ENCODE results near the gene CEP97.
"Not testable (repeated sequence)": the region's sequence is repeated elsewhere in the genome, so short reads cannot be mapped to it uniquely, and the experiment has no call there.

The CEP97 gene

DNA sequence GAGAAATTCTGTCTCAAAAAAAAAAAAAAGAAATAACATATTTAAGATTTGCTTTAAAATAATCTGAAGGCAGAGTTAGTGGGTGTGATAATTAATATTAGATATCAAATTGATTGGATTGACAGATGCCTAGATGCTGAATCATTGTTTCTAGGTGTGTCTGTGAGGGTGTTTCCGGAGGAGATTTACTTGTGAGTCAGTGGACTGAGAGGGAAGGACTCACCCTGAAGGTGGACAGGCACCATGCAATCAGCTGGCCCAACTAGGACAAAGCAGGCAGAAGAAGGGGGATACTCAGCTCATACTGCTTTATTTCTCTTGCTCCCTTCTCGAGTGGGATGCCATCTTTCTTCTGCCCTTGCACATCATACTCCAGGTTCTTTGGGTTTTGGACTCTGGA is 21.2 kb upstream of the CEP97 start:
- DNase-seq (ENCODE audit: low spot score) = peak; percentile 35

DNA sequence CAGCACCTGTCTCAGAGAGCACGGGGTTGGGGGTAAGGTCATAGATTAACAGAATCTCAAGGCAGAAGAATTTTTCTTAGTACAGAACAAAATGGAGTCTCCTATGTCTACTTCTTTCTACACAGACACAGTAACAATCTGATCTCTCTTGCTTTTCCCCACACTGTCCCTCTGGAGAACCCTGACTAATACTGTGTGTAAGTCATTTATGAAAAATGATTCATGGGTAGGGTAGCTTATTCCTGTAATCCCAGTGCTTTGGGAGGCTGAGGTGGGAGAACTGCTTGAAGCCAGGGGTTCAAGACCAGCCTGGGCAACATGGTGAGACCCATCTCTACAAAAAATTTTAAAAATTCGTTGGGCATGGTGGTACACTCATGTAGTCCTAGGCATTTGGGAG is 19.8 kb upstream of the CEP97 start:
- DNase-seq (ENCODE audit: low spot score) = not testable (repeated sequence)

DNA sequence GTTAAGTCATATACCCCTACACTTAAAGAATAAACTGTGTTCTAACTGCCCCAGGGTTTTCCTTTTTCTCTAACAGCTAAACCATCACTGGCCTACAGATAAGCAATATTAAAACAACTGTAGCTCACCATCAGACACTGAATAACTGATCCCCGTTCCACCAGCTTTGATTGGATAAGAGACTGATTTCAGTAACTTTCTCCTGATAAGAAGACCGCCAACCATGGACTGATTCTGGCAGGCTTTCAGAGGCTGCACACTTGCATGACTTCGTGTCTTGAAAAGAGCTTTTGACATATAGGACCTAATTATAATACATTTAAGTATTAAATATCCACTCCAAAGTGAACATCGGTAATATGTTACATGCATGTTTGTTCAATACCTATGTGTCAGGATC is 15.3 kb upstream of the CEP97 start:
- no peak for DNase-seq (ENCODE audit: low spot score)

DNA sequence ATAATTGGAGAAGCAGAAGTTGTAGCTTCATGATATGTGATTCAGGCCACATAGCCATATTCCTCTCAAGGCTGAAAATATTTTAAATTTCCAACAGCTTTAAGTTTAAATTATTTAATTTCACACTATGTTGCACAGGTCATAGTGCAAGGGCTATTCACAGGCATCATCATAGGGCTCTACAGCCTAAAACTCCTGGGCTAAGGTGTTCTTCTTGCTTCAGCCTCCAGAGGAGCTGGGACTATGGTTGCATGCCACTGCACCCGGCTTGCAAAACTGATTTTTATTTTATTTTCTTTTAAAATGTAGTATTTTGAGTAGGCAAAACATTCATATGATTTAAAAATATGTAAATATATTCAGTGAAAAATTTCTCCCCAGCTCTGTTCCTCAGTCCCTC is 6.0 kb upstream of the CEP97 start:
- DNase-seq (ENCODE audit: low spot score) = no peak

DNA sequence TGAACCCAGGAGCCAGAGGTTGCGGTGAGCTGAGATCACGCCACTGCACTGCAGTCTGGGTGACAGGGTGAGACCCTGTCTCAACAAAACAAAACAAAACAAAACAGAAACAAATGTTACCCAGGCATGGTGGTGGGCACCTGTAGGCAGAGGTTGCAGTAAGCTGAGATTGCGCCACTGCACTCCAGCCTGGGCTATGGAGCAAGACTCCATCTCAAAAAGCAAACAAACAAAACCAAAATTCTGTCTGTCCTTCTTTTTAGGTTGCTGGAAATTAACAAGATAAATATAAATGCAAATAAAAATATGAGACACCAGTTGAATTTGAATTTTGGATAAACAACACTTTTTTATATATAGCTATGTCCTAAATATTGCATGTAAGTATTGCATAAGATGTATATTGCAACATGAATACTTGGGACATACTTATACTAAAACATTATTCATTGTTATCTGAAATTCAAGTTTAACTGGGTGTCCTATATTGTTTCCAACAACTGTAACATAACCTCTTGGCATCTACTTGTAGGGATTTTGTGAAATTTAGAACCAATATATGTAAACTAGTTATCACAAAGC is 4.7 kb upstream of the CEP97 start:
- DNase-seq (ENCODE audit: low spot score) = no peak

DNA sequence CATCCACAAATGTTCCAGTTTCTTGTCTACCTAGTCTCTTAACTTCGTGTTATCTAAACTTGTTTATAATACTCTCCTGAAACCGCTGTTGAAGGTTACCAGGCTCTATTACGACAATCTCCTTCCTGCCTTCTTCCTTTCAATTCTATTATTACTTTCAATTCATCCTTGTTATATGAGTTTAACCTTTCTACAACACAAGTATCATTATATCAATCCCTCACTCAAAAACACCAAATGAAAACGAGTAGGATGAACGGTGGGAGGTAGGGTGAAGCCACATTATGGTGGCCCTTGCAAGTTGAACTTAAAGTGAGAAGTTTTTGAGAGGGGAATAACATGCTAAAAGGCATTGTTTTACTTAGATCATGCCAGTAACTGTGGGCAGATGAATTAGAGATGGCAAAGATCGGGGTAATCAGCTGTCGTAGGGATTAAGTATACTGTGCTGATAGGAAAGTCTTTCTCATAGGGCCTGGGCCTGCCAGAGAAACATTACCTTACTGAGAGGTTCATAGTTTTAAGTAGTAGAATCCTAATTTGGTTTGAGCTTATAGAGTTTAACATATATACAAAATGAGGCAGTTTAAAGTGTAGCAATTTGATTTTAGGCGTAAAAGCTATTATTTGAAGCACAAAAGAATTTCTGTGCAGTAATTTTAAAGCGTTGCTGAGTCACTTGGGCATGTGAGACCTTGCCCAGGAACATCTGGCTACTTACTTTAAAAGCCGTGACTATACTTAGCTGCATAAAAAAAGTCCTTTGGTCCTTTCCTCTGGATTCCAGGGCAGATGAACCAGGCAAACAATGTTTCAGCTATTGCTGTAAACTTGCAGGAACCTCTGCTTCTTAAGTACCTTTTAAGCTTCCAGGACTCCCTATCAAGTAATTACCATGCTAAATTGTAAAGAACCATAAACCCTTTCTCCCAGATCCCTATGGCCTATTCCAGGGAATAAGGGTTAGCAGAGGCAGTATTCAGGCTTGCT is 3.3 kb upstream of the CEP97 start:
- no peak for DNase-seq (ENCODE audit: low spot score)

DNA sequence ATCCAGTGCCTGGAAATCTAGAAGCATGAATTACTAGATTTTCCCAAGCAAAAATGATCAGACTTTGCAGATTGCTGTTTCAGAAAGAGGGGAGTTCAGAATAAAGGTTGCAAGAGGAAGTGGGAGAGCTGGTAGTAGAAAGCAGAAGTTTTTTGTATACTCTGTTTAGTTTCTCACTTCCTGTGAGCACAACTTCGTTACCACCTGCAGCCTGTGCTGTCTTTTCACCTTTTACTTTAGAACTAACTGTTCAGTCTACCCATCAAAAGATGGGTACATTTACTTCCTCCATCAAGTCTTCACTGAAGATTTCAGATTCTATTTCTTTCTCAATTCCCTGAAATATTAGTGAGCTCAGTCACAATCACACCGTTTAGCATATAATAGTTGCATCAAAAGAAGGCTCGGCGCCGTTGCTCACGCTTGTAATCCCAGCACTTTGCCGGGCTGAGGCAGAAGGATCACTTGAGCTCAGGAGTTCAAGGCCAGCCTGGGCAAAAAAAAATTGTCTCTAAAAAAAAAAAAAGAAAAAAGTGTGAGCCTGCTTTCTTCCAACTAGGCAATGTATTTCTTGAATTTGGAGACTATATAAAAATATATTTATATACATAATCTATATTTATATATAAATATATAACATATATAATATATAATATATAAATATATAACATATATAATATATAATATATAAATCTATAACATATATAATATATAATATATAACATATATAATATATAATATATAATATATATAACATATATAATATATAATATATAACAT is 1.8 kb upstream of the CEP97 start:
- no peak for DNase-seq (ENCODE audit: low spot score)

DNA sequence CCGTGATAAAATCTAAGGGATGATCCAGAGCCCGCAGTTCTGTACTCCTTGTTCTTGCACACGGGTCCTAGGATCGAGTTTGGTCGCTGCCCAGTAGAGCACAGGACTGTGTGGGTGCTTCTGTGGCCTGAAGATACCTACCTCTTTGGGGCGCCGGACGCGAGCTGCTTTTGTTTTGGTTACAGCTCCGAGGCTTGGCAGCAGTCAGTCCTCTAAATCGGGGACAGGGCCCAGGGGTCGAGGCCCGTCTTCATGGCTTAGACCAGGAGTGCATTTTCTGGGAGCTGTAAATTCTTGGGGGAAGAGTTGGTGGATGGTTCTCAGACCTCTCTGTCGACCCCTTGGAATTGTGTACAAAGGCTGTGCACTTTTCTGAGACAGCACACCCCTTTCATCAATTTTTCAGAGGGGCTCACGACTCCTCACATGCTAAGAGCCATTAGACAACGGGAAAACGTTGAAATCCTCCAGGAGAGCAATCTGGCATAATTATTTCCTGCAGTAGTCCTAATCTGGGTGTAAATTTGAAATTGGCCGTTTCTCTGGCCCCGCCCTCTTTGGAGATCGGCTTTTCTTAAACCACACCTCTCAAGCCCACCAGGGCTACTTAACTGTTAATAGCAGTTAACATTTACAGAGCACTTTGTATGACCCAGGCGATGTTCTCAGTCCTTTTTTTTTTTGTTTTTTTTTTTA is 928 bp downstream of the CEP97 start:
- no peak for DNase-seq (ENCODE audit: low spot score)

DNA sequence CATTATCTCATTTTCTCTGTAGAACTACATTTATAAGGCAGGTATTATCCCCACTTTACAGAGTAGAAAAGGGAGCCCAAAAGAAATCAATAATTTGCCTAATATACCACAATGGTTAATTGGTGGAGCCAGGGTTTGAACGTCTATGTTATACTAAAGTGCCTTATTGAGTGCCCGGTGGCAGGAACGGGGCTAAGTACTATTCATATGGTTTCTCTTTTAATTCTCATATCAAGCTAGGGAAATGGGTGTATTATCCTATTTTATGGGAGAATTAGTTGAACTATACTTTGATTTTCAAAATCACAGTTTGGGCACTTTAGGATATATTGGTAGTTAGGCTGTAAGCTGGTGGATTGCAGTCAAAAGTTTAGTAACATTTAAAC is 1.5 kb downstream of the CEP97 start:
- no peak for DNase-seq (ENCODE audit: low spot score)

DNA sequence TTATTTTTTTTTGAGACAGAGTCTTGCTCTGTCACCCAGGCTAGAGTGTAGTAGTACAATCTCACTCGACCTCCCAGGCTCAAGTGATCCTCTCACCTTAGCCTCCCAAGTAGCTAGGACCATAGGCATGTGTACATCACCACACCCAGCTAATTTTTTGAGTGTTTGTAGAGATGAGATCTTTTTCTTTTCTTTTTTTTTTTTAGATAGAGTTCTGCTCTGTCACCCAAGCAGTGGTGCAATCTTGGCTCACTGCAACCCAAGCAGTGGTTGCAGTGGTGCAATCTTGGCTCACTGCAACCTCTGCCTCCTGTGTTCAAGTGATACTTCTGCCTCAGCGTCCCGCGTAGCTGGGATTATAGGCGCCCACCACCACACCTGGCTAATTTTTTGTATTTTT is 5.2 kb downstream of the CEP97 start:
- no peak for DNase-seq (ENCODE audit: low spot score)

DNA sequence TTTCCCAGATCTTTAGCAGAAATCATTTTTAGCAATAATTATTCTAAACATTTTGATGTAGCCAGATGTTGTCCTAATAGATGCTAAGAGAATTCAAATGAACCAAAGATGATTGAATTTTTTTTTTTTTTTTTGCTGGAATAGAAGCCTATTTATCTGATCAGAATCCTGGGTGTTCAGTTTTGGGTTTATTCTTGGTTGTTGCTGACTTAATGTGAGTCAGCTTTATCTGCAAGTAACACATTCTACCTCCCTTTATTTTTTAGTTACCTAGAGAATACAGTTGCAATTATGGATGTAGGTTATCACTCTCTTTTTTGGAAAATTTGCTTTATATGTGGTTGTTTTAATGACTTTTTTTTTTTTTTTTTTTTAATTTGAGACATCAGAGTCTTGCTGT is 6.4 kb downstream of the CEP97 start:
- DNase-seq (ENCODE audit: low spot score) = no peak

DNA sequence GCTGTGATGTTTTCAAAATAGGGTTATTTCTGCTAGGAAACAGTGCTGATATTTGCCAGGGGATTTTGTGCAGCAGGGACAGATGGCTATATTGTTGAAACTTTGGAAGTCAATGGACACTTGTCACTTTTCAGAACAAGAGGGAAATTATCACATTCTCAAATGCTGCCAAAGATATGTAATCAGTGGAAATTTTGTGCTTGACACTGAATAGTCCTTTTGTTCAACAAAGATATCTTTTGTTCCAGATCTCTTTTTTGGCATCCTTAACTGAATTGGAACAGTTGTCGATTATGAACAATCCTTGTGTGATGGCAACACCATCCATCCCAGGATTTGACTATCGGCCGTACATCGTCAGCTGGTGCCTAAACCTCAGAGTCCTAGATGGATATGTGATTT is 7.8 kb downstream of the CEP97 start:
- DNase-seq (ENCODE audit: low spot score) = no peak

DNA sequence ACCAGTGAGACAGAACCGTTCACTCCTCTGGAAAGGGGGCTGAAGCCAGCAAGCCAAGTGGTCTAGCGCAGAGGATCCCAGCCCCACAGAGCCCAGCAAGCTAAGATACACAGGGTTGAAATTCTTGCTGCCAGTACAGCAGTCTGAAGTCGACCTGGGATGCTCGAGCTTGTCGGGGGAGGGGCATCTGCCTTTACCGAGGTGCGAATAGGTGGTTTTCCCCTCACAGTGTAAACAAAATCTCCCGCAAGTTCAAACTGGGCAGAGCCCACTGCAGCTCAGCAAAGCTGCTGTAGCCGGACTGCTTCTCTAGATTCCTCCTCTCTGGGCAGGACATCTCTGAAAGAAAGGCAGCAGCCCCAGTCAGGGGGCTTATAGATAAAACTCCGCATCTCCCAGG is 11.4 kb downstream of the CEP97 start:
- no peak for DNase-seq (ENCODE audit: low spot score)

DNA sequence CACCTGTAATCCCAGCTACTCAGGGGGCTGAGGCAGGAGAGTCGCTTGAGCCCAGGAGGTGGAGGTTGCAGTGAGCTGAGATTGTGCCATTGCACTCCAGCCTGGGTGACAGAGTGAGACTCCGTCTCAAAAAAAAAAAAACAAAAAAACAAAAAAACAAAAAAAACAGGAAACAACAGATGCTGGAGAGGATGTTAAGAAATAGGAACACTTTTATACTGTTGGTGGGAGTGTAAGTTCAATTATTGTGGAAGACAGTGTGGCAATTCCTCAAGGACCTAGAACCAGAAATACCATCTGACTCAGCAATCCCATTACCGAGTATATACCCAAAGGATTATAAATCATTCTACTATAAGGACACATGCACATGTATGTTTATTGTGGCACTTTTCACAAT is 17.5 kb downstream of the CEP97 start:
- DNase-seq (ENCODE audit: low spot score) = not testable (repeated sequence)

DNA sequence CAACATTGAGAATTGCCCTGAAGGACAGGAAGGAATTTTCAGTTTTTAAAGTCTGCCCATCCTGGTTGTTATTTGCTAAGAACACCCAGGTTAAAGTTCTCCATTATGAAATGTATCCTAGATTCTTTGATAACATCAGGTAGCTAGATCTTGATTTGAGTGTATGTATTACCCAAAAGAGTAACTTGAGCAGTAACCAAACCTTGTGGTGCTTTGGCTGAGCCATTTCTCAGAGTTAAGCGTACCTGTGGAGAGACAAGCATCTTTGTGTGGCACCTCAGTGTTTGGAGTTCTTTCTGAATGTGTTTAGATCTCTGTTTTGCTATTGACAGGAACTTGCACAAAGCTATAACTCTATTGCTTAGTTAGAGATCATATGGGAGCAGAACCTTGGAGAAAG is 20.4 kb downstream of the CEP97 start:
- no peak for DNase-seq (ENCODE audit: low spot score)

DNA sequence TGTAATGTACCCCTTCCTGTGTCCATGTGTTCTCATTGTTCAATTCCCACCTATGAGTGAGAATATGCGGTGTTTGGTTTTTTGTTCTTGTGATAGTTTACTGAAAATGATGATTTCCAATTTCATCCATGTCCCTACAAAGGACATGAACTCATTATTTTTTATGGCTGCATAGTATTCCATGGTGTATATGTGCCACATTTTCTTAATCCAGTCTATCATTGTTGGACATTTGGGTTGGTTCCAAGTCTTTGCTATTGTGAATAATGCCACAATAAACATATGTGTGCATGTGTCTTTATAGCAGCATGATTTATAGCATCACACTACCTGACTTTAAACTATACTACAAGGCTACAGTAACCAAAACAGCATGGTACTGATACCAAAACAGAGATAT is 21.5 kb downstream of the CEP97 start:
- DNase-seq (ENCODE audit: low spot score) = not testable (repeated sequence)

DNA sequence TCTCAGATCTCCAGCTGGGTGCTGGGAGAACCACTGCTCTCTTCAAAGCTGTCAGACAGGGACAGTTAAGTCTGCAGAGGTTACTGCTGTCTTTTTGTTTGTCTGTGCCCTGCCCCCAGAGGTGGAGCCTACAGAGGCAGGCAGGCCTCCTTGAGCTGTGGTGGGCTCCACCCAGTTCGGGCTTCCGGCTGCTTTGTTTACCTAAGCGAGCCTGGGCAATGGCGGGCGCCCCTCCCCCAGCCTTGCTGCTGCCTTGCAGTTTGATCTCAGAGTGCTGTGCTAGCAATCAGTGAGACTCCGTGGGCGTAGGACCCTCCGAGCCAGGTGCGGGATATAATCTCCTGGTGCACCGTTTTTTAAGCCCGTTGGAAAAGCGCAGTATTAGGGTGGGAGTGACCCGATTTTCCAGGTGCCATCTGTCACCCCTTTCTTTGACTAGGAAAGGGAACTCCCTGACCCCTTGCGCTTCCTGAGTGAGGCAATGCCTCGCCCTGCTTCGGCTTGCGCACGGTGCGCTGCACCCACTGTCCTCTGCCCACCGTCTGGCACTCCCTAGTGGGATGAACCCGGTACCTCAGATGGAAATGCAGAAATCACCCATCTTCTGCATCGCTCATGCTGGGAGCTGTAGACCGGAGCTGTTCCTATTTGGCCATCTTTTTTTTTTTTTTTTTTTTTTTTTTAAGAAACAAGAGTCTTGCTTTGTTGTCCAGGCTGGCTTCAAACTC is 29.1 kb downstream of the CEP97 start:
- peak; percentile 6 for DNase-seq (ENCODE audit: low spot score)

DNA sequence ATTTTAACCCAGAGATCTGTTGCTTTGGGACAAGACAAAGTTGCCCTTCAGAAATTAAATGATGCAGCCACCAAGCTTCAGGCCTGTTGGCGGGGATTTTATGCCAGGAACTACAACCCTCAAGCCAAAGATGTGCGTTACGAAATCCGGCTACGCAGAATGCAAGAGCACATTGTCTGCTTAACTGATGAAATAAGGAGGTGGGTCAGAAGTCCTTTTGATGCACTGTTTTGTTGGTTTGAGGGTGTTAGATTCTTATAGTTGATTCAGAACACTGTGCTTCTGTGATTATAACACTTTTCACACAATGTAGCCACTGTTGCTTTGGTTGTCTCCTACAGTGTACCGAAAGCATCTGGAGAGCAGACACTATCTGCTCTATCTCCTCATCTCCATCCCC is 33.8 kb downstream of the CEP97 start:
- no peak for DNase-seq (ENCODE audit: low spot score)

DNA sequence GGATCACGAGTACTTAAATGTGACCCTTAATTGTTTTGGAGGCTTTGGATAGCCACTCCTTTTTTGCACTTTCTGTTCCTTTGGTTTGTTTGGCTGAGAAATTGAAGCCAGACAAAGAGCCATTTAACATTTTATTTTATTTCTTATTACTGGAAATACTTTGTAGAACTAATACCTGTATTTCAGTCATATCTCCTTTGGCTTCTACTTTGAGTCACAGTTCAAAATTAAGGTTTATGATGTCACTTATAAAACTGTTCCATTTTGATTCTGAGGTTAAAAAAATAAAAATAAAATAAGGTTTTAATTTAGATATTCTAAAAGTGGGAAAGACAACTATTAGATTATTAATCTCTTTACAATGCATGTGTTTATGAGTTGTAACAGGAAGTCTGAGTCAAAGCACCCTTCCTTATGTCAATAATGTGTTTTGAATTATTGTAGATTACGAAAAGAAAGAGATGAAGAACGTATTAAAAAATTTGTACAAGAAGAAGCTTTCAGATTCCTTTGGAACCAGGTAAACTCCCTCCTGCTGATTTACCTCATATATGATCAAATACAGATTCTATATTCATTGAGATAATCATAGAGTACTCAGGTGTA is 37.7 kb downstream of the CEP97 start:
- DNase-seq (ENCODE audit: low spot score) = no peak

DNA sequence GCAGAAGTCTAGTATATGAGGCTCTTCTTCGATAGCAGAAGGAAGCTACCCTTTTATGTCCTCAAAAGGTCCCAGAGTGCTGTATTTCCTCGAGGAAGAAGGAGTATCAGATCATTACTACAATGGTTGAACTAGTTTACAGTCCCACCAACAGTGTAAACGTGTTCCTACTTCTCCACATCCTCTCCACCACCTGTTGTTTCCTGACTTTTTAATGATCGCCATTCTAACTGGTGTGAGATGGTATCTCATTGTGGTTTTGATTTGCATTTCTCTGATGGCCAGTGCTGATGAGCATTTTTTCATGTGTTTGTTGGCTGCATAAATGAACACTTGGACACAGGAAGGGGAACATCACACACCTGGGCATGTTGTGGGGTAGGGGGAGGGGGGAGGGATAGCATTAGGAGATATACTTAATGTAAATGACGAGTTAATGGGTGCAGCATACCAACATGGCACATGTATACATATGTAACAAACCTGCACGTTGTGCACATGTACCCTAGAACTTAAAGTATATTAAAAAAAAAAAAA is 53.4 kb downstream of the CEP97 start:
- DNase-seq (ENCODE audit: low spot score) = not testable (repeated sequence)

Measured in LoVo (cell line).